HL-60 (cell line): Measurements from ENCODE around the gene PALM3.
"Not testable (repeated sequence)": the region's sequence is repeated elsewhere in the genome, so short reads cannot be mapped to it uniquely, and the experiment has no call there.

Source experiments
- DNase-seq, 2 experiments: peaks; one replicate each; pipeline ENCODE4 v3.0.0-alpha.2; 2010 to 2020; ENCODE audit warnings: low read depth in 1 of 2, low spot score in 1 of 2
- H3K27ac ChIP-seq: fragments of 250-450 bp; sonication (Bioruptor Pico); replicated peaks from 2 replicates; pipeline ENCODE4 v1.5.1; 2020; ENCODE audit warnings: mild to moderate bottlenecking, moderate library complexity
- H3K27me3 ChIP-seq: fragments of 250-450 bp; sonication (Bioruptor Pico); 2 replicates; pipeline ENCODE4 v1.5.1; 2021; ENCODE audit warnings: mild to moderate bottlenecking, moderate library complexity; ENCODE audit not compliant: insufficient read depth, poor library complexity, severe bottlenecking
- H3K4me3 ChIP-seq: replicated peaks from 2 replicates; pipeline ENCODE4 v1.5.1; 2011; ENCODE audit warnings: mild to moderate bottlenecking, control low read depth, low read length; ENCODE audit not compliant: insufficient read depth
- GABPA ChIP-seq: IDR thresholded peaks from 2 replicates; pipeline ENCODE4 v1.6.1; 2012; ENCODE audit warnings: low read depth
- POLR2AphosphoS5 ChIP-seq: IDR thresholded peaks from 2 replicates; pipeline ENCODE4 v1.6.1; 2012; ENCODE audit warnings: low read depth
- SPI1 ChIP-seq: IDR thresholded peaks from 2 replicates; pipeline ENCODE4 v1.6.1; 2012; ENCODE audit warnings: low read depth, mild to moderate bottlenecking, borderline replicate concordance
- TF ChIP-seq, protein P1 (sequence below): IDR thresholded peaks from one replicate; pipeline ENCODE4 v1.5.1; 2011; ENCODE audit warnings: low read length, control low read depth, inconsistent platforms; ENCODE audit not compliant: insufficient read depth
- TF ChIP-seq, protein P2 (sequence below): IDR thresholded peaks from 2 replicates; pipeline ENCODE4 v1.6.1; 2012; ENCODE audit warnings: low read depth; ENCODE audit not compliant: insufficient replicate concordance

The PALM3 gene

DNA sequence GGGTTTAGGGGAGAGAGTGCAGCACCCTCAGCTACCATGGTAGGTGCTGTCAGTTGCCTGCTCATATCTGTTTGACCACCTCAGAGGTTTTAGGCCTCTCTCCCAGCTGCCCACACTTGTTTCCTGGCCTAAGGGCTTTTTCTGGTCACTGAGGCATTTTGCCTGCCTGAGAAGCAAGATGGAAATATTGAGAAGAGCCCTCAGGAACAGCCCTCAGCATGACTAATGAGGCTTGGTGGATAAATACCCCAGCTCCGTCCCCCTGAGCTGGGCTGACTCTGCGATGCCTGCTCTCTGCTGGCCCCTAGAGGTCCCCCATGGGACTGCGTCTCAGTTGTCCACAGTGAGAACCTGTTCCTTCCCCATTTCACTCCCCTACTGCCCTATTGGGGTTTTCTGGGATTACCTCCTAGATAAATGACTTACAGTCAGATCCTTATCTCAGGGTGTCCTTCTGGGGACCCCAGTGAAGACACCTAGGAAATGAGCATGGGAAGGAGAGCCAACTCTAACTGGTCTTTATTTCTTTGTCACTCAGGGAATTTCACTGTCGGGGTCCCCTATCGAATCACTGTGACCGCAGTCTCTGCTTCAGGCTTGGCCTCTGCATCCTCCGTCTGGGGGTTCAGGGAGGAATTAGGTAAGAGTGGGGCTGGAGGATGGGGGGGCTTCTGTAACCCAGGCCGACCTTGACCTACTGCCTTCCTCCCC, 13.3 kb downstream of the PALM3 start:
- no peak for TF ChIP-seq GABPA
- TF ChIP-seq, protein P1, sequence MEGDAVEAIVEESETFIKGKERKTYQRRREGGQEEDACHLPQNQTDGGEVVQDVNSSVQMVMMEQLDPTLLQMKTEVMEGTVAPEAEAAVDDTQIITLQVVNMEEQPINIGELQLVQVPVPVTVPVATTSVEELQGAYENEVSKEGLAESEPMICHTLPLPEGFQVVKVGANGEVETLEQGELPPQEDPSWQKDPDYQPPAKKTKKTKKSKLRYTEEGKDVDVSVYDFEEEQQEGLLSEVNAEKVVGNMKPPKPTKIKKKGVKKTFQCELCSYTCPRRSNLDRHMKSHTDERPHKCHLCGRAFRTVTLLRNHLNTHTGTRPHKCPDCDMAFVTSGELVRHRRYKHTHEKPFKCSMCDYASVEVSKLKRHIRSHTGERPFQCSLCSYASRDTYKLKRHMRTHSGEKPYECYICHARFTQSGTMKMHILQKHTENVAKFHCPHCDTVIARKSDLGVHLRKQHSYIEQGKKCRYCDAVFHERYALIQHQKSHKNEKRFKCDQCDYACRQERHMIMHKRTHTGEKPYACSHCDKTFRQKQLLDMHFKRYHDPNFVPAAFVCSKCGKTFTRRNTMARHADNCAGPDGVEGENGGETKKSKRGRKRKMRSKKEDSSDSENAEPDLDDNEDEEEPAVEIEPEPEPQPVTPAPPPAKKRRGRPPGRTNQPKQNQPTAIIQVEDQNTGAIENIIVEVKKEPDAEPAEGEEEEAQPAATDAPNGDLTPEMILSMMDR, result peak; percentile 99
- H3K4me3 ChIP-seq, result no peak overlapping the region
- H3K27ac ChIP-seq, result no peak overlapping the region
- no peaks in the 10 kb centered on the region for H3K27me3 ChIP-seq
- DNase-seq, result peak; percentile 69 to 78

DNA sequence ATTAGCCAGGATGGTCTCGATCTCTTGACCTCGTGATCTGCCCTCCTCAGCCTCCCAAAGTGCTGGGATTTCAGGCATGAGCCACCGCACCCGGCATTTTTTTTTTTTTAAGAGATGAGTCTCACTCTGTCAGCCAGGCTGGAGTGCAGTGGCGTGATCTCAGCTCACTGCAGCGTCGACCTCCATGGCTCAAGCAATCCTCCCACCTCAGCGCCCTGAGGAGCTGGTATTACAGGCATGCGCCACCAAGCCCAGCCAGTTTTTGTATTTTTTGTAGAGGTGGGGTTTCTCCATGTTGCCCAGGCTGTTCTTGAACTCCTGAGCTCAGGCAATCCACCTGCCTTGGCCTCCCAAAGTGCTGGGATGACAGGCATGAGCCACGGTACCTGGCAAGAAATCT, 14.0 kb downstream of the PALM3 start:
- DNase-seq, H3K4me3 ChIP-seq: not testable (repeated sequence)

DNA sequence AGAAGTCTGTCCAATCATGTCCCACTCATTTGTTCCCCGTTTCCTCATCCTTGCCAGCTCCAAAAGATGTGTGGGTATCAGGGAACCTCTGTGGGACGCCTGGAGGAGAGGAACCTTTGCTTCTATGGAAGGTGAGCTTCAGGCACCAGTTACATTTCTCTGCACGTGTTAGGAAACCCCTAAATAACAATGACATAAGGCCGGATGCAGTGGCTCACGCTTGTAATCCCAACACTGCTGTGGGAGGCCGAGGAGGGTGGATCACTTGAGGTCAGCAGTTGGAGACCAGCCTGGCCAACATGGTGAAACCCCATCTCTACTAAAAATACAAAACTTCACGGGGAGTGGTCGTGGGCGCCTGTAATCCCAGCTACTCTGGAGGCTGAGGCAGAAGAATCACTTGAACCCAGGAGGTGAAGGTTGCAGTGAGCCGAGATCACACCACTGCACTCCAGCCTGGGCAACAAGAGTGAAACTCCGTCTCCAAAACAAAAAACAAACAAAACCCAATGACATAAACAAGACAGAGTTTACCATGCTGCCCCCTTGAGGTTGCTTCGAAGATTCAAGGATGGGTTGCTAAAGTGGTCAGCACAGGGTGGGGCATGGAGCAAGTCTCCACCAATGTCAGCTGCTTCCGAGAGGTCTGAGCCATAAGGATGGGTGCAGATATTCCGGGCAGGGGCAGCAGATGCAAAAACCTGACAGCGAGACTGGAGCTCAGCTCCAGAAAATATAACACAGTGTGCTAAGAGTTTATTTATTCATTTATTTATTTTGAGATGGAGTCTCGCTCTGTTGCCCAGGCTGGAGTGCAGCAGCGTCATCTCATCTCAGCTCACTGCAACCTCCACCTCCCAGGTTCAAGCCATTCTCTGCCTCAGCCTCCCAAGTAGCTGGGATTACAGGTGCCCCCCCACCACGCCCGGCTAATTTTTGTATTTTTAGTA, 18.9 kb downstream of the PALM3 start:
- H3K27ac ChIP-seq, result peak overlapping the region; percentile 22; the same call in 1 of the 2 replicates
- not testable (repeated sequence) for H3K4me3 ChIP-seq, H3K27me3 ChIP-seq
- DNase-seq, result peak in 1 of 2 experiments; percentile 45
- TF ChIP-seq, protein P1, result peak; percentile 33

More for the DNA sequence above, 14.0 kb downstream of the PALM3 start:
- H3K27ac ChIP-seq, H3K27me3 ChIP-seq: not testable (repeated sequence)

DNA sequence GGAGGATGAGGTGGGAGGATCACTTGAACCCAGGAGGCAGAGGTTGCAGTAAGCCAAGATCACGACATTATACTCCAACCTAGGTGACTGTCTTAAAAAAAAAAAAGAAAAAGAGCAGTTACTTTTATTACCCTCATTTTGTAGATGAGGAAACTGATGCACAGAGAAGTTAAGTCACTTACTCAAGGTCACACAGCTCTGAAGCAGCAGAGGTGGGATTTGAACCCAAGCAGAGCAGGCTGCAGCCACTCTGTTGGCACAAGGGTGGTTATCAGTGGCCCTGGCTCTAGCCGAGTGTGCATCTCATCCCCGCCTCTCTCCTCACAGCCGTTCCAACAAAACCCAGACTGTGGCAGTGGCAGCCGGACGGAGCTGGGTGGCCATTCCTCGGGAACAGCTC, 22.7 kb downstream of the PALM3 start:
- TF ChIP-seq, protein P2, sequence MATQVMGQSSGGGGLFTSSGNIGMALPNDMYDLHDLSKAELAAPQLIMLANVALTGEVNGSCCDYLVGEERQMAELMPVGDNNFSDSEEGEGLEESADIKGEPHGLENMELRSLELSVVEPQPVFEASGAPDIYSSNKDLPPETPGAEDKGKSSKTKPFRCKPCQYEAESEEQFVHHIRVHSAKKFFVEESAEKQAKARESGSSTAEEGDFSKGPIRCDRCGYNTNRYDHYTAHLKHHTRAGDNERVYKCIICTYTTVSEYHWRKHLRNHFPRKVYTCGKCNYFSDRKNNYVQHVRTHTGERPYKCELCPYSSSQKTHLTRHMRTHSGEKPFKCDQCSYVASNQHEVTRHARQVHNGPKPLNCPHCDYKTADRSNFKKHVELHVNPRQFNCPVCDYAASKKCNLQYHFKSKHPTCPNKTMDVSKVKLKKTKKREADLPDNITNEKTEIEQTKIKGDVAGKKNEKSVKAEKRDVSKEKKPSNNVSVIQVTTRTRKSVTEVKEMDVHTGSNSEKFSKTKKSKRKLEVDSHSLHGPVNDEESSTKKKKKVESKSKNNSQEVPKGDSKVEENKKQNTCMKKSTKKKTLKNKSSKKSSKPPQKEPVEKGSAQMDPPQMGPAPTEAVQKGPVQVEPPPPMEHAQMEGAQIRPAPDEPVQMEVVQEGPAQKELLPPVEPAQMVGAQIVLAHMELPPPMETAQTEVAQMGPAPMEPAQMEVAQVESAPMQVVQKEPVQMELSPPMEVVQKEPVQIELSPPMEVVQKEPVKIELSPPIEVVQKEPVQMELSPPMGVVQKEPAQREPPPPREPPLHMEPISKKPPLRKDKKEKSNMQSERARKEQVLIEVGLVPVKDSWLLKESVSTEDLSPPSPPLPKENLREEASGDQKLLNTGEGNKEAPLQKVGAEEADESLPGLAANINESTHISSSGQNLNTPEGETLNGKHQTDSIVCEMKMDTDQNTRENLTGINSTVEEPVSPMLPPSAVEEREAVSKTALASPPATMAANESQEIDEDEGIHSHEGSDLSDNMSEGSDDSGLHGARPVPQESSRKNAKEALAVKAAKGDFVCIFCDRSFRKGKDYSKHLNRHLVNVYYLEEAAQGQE, result no peak
- TF ChIP-seq SPI1 (no peak), POLR2AphosphoS5 (no peak), GABPA (no peak)
- TF ChIP-seq, protein P1, result no peak
- Histone ChIP-seq H3K27ac (no peak overlapping the region), H3K27me3 (no peaks in the 10 kb centered on the region), H3K4me3 (no peak overlapping the region)
- DNase-seq, result no peak

DNA sequence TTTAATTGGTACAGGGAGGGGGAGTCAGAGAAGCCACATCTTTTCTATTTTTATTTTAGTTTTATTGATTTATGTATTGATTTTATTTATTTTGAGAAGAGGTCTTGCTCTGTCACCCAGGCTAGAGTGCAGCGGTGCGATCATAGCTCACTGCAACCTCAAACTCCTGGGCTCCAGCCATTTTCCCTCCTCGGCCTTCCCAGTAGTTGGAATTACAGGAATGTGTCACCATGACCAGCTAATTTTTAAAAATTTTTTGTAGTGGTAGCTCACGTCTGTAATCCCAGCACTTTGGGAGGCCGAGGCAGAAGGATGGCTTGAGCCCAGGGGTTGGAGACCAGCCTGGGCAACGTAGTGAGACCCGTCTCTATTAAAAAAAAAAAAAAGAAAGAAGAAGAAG, 26.2 kb downstream of the PALM3 start:
- no peak for DNase-seq
- H3K27me3 ChIP-seq, result no peaks in the 10 kb centered on the region
- H3K4me3 ChIP-seq, result no peak overlapping the region
- no peak overlapping the region for H3K27ac ChIP-seq
- TF ChIP-seq SPI1, result no peak
- TF ChIP-seq POLR2AphosphoS5, result no peak
- TF ChIP-seq, protein P1, result no peak
- no peak for TF ChIP-seq GABPA
- TF ChIP-seq, protein P2, result no peak

DNA sequence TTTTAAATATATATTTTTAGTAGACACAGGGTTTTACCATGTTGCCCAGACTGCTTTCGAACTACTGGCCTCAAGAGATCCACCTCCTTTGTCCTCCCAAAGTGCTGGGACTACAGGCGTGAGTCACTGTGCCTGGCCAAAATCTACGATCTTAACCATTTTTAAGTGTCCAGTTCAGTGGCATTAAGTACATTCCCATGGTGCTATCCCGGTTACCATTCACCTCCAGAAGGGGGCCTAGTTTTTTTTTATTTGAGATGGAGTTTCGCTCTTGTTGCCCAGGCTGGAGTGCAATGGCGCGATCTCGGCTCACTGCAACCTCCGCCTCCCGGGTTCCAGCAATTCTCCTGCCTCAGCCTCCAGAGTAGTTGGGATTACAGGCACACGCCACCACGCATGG, 26.7 kb downstream of the PALM3 start:
- not testable (repeated sequence) for H3K27ac ChIP-seq, DNase-seq, H3K27me3 ChIP-seq, H3K4me3 ChIP-seq
